HepG2 (cell line): ENCODE measurements around the gene CAPG. TPM values are rescaled to one million over a fixed set of nuclear protein-coding genes. Genes with fewer than 3 reads are reported as not detected.

Experiments used
- ATAC-seq: fragments of 200-7000 bp; cut with Tn5 transposase; 3 replicates; pipeline ENCODE4 v1.9.1; 2020; ENCODE audit warnings: mild to moderate bottlenecking, moderate library complexity
- BruUV-seq: library from RNA; stranded (reverse); fragments of 400-500 nt; replicated peaks from 2 replicates; lab custom pipeline; 2021; lab: Mats Ljungman, UMichigan
- CTCF ChIA-PET: fragments of 300-600 bp; formaldehyde crosslinking; extraction: SDS; loops from one replicate; lab custom pipeline; 2021; ENCODE audit warnings: low total read pairs, inconsistent platforms, low intra/inter-chr PET ratio; lab: Yijun Ruan, JAX
- POLR2A ChIA-PET: fragments of 350-600 bp; sonication (Branson Sonifier 250); formaldehyde crosslinking; loops from one replicate; lab custom pipeline; 2020; ENCODE audit warnings: antibody characterized with exemption, inconsistent platforms; lab: Yijun Ruan, JAX
- DNase-seq: peaks from one replicate; pipeline ENCODE4 v3.0.0-alpha.2; 2015; ENCODE audit warnings: low spot score
- FAIRE-seq: peaks from 3 replicates; lab custom pipeline; 2011; peaks lifted over from hg19 to GRCh38; lab: Jason Lieb, UNC
- H2AFZ ChIP-seq: one replicate; pipeline ENCODE4 v1.6.1; 2011; ENCODE audit warnings: low read length, inconsistent platforms
- H3K27ac ChIP-seq: fragments of 300-600 bp; 3 replicates; pipeline ENCODE4 v1.8.0; 2011; ENCODE audit warnings: mixed run types, mild to moderate bottlenecking, mixed read lengths, low read length, inconsistent platforms; ENCODE audit not compliant: insufficient read depth; ENCODE audit errors: extremely low read length
- H3K27me3 ChIP-seq, 2 experiments: fragments of 200-600 bp in 1 of 2; 2 replicates in 1 of 2; 3 replicates in 1 of 2; pipeline versions ENCODE4 v1.6.0 to v1.8.0; 2011; ENCODE audit warnings: low read length in 2 of 2, mild to moderate bottlenecking in 2 of 2, moderate library complexity in 2 of 2, inconsistent platforms in 1 of 2; ENCODE audit not compliant: insufficient read depth in 2 of 2, control insufficient read depth in 1 of 2
- H3K36me3 ChIP-seq, 2 experiments: fragments of 200-600 bp in 1 of 2; replicated peaks in 1 of 2; 2 replicates in 1 of 2; 3 replicates in 1 of 2; pipeline versions ENCODE4 v1.5.1 to v1.8.0; 2011; ENCODE audit warnings: low read length in 2 of 2, inconsistent platforms in 1 of 2; ENCODE audit not compliant: insufficient read depth in 2 of 2, control insufficient read depth in 1 of 2
- H3K4me1 ChIP-seq: 2 replicates; pipeline ENCODE4 v1.5.1; 2012; ENCODE audit warnings: low read length, inconsistent platforms; ENCODE audit not compliant: insufficient read depth
- H3K4me2 ChIP-seq: 2 replicates; pipeline ENCODE4 v1.6.0; 2011; ENCODE audit warnings: low read depth, low read length, inconsistent platforms
- H3K4me3 ChIP-seq, 3 experiments: fragments of 200-600 bp in 1 of 3; sonication (generic), shearing (Covaris generic) in 1 of 3; replicated peaks in 1 of 3; 2 replicates each; pipeline ENCODE4 v1.5.1; 2011 to 2016; ENCODE audit warnings: low read length in 3 of 3, inconsistent platforms in 2 of 3, low read depth in 2 of 3, mild to moderate bottlenecking in 2 of 3, control low read depth in 1 of 3, mixed read lengths in 1 of 3; ENCODE audit not compliant: insufficient read depth in 1 of 3
- H3K79me2 ChIP-seq: one replicate; pipeline ENCODE4 v1.6.1; 2011; ENCODE audit warnings: low read length, inconsistent platforms; ENCODE audit not compliant: insufficient read depth
- H3K9ac ChIP-seq: 2 replicates; pipeline ENCODE4 v1.6.0; 2011; ENCODE audit warnings: mild to moderate bottlenecking, low read depth, low read length, inconsistent platforms; ENCODE audit not compliant: insufficient read depth
- H3K9me3 ChIP-seq: 2 replicates; pipeline ENCODE4 v1.5.1; 2012; ENCODE audit warnings: mild to moderate bottlenecking, low read length
- H4K20me1 ChIP-seq: 2 replicates; pipeline ENCODE4 v1.6.0; 2011; ENCODE audit warnings: inconsistent platforms, mild to moderate bottlenecking, low read length, moderate library complexity; ENCODE audit not compliant: insufficient read depth
- CBX1 ChIP-seq: IDR thresholded peaks from one replicate; pipeline ENCODE4 v1.6.1; 2016; ENCODE audit warnings: antibody characterized with exemption, low read depth
- CEBPG ChIP-seq: IDR thresholded peaks from 2 replicates; pipeline ENCODE4 v1.6.1; 2016
- EEA1 ChIP-seq: sonication (generic); formaldehyde crosslinking; IDR thresholded peaks from 2 replicates; pipeline ENCODE4 v1.5.1; 2020; ENCODE audit warnings: mild to moderate bottlenecking, missing genetic modification reagents, borderline replicate concordance
- HOXD1 ChIP-seq: sonication (generic); formaldehyde crosslinking; IDR thresholded peaks from 2 replicates; pipeline ENCODE4 v1.5.0; 2020; ENCODE audit warnings: missing genetic modification reagents
- MYNN ChIP-seq: sonication (generic); formaldehyde crosslinking; IDR thresholded peaks from 2 replicates; pipeline ENCODE4 v1.4.0; 2020; ENCODE audit warnings: mild to moderate bottlenecking, low read depth, missing genetic modification reagents
- ZNF510 ChIP-seq: sonication (generic); formaldehyde crosslinking; IDR thresholded peaks from 2 replicates; pipeline ENCODE4 v1.4.0; 2020; ENCODE audit warnings: low read depth, mild to moderate bottlenecking, missing genetic modification reagents
- ZNF607 ChIP-seq: sonication (generic); formaldehyde crosslinking; IDR thresholded peaks from 2 replicates; pipeline ENCODE4 v1.5.1; 2020; ENCODE audit warnings: missing genetic modification reagents, mild to moderate bottlenecking, borderline replicate concordance
- ZNF609 ChIP-seq: sonication (generic); formaldehyde crosslinking; IDR thresholded peaks from 2 replicates; pipeline ENCODE4 v1.4.0; 2020; ENCODE audit warnings: mild to moderate bottlenecking, missing genetic modification reagents, borderline replicate concordance
- ZNF878 ChIP-seq: sonication (generic); formaldehyde crosslinking; IDR thresholded peaks from 2 replicates; pipeline ENCODE4 v1.8.1; 2023; ENCODE audit warnings: mild to moderate bottlenecking, missing genetic modification reagents, moderate library complexity
- WGBS: methylation state at CpG from one replicate; pipeline ENCODE4 v1.1.6; 2017; ENCODE audit warnings: low lambda C conversion rate; 5-methylcytosine and 5-hydroxymethylcytosine counted together
- in situ Hi-C: cut with HindIII; loops from 2 replicates; pipeline ENCODE4 v1.10.0; 2017; ENCODE audit warnings: low pct_unique_long_range_greater_than_20kb; ENCODE audit not compliant: extremely low pct_ligation_motif_present
- intact Hi-C: fragments of 100-400 bp; cut with micrococcal nuclease; formaldehyde crosslinking; loops from one replicate; pipeline ENCODE4 v1.10.0; 2022; ENCODE audit not compliant: unreplicated experiment
- polyA plus RNA-seq, 8 experiments: library from polyadenylated mRNA; depleted of rRNA in 3 of 8; stranded (reverse) in 7 of 8; unstranded in 1 of 8; fragments of >200 nt; fragmentation: Illumina TruSeq in 4 of 8; extraction: Trizol in 4 of 8; gene quantifications; 2 replicates each; pipeline versions ENCODE4 v1.2.1 to v1.2.3, GENCODE V29; 2011 to 2016; ENCODE audit warnings: low read depth in 4 of 8, missing spikeins in 1 of 8, mixed read lengths in 1 of 8; ENCODE audit not compliant: insufficient read depth in 1 of 8
- total RNA-seq, 5 experiments: library from RNA; depleted of rRNA; stranded (reverse); fragments of >200 nt; fragmentation: Illumina TruSeq; extraction: Trizol; gene quantifications; 2 replicates each; pipeline ENCODE4 v1.2.3, GENCODE V29; 2016; ENCODE audit warnings: low read depth in 1 of 5
- TF ChIP-seq, protein P1 (sequence below): sonication (generic); formaldehyde crosslinking; IDR thresholded peaks from 2 replicates; pipeline ENCODE4 v1.4.0; 2020; ENCODE audit warnings: missing genetic modification reagents, borderline replicate concordance
- TF ChIP-seq, protein P2 (sequence below): sonication (generic); formaldehyde crosslinking; IDR thresholded peaks from 2 replicates; pipeline ENCODE4 v1.4.0; 2020; ENCODE audit warnings: mild to moderate bottlenecking, missing genetic modification reagents
- TF ChIP-seq, protein P3 (sequence below): sonication (generic); formaldehyde crosslinking; IDR thresholded peaks from 2 replicates; pipeline ENCODE4 v1.4.0; 2020; ENCODE audit warnings: mild to moderate bottlenecking, missing genetic modification reagents

The CAPG gene
- total and polyA plus RNA-seq, 2 of the 13 experiments (the other 11 are each of a cell fraction or from before 2014, with no cell fraction given): 12.7 to 18.2 TPM

GRCh38 chr2:85457877-85458316 lies 47.7 kb upstream of the CAPG start:
- ChIA-PET CTCF (no interaction called here), POLR2A (interaction anchor here (1.0 to 3.6 kb wide), 2 partner anchors 10 to 81 kb away, joined by 3 to 21 read pairs; partner anchors contain the start of gene MAT2A)
- Histone ChIP-seq H3K27me3 (peaks cover 3 to 20% of the 10 kb centered on the region in 2 experiments; a peak in 4 of 5 replicates), H3K79me2 (no peaks in the 10 kb centered on the region), H3K27ac (no peak overlapping the region), H3K4me2 (no peak overlapping the region), H3K36me3 (no peaks in the 10 kb centered on the region), H4K20me1 (no peaks in the 10 kb centered on the region), H3K4me3 (no peak overlapping the region), H3K9me3 (no peaks in the 10 kb centered on the region), H2AFZ (no peak overlapping the region), H3K9ac (no peak overlapping the region), H3K4me1 (peaks cover 52% of the 10 kb centered on the region)
- DNase-seq: no peak
- intact Hi-C loops: no loop called here
- no peak for FAIRE-seq
- no peak for ATAC-seq
- BruUV-seq: no TSS peak
- WGBS: 33% methylated on average over 6 of the region's 6 CpGs
- no peak for TF ChIP-seq ZNF878
- no peak for TF ChIP-seq ZNF609 (CRISPR knock-in tag)
- TF ChIP-seq CEBPG (CRISPR knock-in tag): no peak
- TF ChIP-seq, protein P1, sequence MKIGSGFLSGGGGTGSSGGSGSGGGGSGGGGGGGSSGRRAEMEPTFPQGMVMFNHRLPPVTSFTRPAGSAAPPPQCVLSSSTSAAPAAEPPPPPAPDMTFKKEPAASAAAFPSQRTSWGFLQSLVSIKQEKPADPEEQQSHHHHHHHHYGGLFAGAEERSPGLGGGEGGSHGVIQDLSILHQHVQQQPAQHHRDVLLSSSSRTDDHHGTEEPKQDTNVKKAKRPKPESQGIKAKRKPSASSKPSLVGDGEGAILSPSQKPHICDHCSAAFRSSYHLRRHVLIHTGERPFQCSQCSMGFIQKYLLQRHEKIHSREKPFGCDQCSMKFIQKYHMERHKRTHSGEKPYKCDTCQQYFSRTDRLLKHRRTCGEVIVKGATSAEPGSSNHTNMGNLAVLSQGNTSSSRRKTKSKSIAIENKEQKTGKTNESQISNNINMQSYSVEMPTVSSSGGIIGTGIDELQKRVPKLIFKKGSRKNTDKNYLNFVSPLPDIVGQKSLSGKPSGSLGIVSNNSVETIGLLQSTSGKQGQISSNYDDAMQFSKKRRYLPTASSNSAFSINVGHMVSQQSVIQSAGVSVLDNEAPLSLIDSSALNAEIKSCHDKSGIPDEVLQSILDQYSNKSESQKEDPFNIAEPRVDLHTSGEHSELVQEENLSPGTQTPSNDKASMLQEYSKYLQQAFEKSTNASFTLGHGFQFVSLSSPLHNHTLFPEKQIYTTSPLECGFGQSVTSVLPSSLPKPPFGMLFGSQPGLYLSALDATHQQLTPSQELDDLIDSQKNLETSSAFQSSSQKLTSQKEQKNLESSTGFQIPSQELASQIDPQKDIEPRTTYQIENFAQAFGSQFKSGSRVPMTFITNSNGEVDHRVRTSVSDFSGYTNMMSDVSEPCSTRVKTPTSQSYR (CRISPR knock-in tag): no peak
- TF ChIP-seq CBX1: no peak
- TF ChIP-seq, protein P2, sequence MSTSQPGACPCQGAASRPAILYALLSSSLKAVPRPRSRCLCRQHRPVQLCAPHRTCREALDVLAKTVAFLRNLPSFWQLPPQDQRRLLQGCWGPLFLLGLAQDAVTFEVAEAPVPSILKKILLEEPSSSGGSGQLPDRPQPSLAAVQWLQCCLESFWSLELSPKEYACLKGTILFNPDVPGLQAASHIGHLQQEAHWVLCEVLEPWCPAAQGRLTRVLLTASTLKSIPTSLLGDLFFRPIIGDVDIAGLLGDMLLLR (CRISPR knock-in tag): no peak
- TF ChIP-seq ZNF607 (CRISPR knock-in tag): no peak
- no peak for TF ChIP-seq EEA1
- no peak for TF ChIP-seq MYNN
- TF ChIP-seq ZNF510 (CRISPR knock-in tag): no peak
- TF ChIP-seq, protein P3, sequence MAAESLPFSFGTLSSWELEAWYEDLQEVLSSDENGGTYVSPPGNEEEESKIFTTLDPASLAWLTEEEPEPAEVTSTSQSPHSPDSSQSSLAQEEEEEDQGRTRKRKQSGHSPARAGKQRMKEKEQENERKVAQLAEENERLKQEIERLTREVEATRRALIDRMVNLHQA (CRISPR knock-in tag): no peak
- TF ChIP-seq HOXD1 (CRISPR knock-in tag): no peak
- in situ Hi-C loops: no loop called here
